AG04449 (cell line): ENCODE data around the gene OVCH2.
"Not testable (repeated sequence)": the region's sequence is repeated elsewhere in the genome, so short reads cannot be mapped to it uniquely, and the experiment has no call there.

Source experiments
- CTCF ChIA-PET: fragments of 350-600 bp; formaldehyde crosslinking; extraction: SDS; loops from one replicate; lab custom pipeline; 2021; ENCODE audit warnings: antibody characterized with exemption; lab: Yijun Ruan, JAX
- POLR2A ChIA-PET: fragments of 400-600, 350-600 bp; formaldehyde crosslinking; extraction: SDS; loops from one replicate; lab custom pipeline; 2020; ENCODE audit warnings: antibody characterized with exemption, inconsistent platforms; lab: Yijun Ruan, JAX
- DNase-seq: peaks from one replicate; pipeline ENCODE4 v3.0.0-alpha.2; 2010; ENCODE audit warnings: low read depth, low spot score
- H3K4me3 ChIP-seq: 2 replicates; pipeline ENCODE4 v1.5.1; 2011; ENCODE audit warnings: low read depth, mild to moderate bottlenecking, control low read depth, low read length
- CTCF ChIP-seq: IDR thresholded peaks from one replicate; pipeline ENCODE4 v1.5.1; 2011; ENCODE audit warnings: mild to moderate bottlenecking, moderate library complexity, low read length, control low read depth, inconsistent platforms; ENCODE audit not compliant: insufficient read depth; ENCODE audit errors: missing control alignments

The OVCH2 gene

GRCh38 chr11:7664867-7665266 lies 41.4 kb downstream of the OVCH2 start:
- no peak for TF ChIP-seq CTCF
- no peak overlapping the region for H3K4me3 ChIP-seq
- POLR2A ChIA-PET = no interaction called here
- DNase-seq = no peak
- CTCF ChIA-PET = interaction anchor here (0.8 to 11.7 kb wide), 17 partner anchors 8 to 567 kb away, joined by 3 to 185 read pairs (median 4); partner anchors contain the start of genes CYB5R2, EIF3F and PPFIBP2

GRCh38 chr11:7663531-7663930 lies 42.7 kb downstream of the OVCH2 start:
- CTCF ChIA-PET = interaction anchor here (7.5 to 11.7 kb wide), 2 partner anchors 8 to 89 kb away, joined by 55 to 185 read pairs; no protein-coding TSS in a partner anchor
- POLR2A ChIA-PET, DNase-seq, H3K4me3 ChIP-seq: not testable (repeated sequence)

DNA sequence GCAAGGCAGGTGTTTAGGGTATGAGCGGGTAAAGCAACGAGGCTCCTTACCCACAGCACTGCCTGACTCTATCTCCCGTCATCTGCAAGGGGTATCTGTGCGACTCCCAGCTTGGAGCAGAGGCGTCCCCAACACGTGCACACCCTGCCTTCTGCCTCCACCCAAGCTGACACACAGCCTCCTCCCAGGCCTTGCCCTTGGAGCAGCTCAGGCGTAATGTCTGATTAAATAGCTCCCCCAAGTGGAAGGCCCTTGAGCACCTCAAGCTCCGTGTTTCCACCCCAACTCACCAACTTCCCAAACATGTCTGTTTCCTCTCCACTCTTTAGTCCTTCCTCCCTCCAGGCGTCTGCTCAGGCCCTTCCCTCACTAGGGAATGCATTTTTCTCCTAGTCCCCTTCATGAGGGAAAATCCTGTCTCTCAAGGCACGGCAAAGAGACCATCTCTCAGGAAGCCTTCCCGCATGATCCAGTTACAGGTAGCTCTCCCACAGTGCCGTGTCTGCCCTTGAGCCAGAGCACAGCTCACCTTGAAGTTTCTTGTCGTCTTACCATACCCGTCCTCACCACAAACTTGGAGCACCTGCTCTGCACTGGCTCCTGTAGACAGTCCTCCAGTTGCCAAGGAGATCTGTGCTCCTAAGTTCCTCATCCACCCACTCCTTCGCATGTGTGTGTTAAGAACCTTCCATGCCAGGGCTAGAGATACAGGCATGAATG lies 48.8 kb downstream of the OVCH2 start:
- ChIA-PET POLR2A (no interaction called here), CTCF (interaction anchor here (0.6 to 7.0 kb wide), 29 partner anchors 9 to 560 kb away, joined by 3 to 168 read pairs (median 5); partner anchors contain the start of gene PPFIBP2)
- no peak overlapping the region for H3K4me3 ChIP-seq
- peak; percentile 59 for TF ChIP-seq CTCF
- no peak for DNase-seq

DNA sequence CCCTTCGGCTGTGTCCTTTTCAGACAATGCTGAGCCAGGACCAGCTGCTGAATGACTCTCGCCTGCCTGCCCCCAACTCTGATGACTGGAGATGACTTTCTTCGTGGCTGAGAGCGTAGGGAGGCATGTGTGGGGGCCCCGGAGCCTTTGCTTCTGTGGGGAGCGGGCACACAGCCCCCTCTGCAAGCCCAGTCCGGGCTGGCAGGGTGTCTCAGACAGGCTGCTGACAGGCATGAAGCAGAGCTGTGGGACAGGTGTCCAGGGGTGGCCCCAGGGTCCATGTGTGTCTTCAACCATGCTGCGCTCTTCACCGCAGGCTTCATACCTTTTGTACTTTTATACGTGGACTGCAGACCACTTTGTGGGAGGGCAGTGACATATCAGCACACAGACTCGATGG lies 49.6 kb downstream of the OVCH2 start:
- ChIA-PET POLR2A (no interaction called here), CTCF (interaction anchor here (0.6 to 7.0 kb wide), 29 partner anchors 9 to 559 kb away, joined by 3 to 168 read pairs (median 5); partner anchors contain the start of gene PPFIBP2)
- no peak for TF ChIP-seq CTCF

GRCh38 chr11:7655253-7656217 lies 50.7 kb downstream of the OVCH2 start:
- TF ChIP-seq CTCF = no peak
- DNase-seq = no peak
- no peak overlapping the region for H3K4me3 ChIP-seq
- ChIA-PET CTCF (interaction anchor here (0.6 to 7.0 kb wide), 6 partner anchors 12 to 143 kb away, joined by 3 to 168 read pairs (median 22); partner anchors contain the start of gene PPFIBP2), POLR2A (no interaction called here)

More for the DNA sequence above, 49.6 kb downstream of the OVCH2 start:
- no peak overlapping the region for H3K4me3 ChIP-seq
- DNase-seq = no peak

DNA sequence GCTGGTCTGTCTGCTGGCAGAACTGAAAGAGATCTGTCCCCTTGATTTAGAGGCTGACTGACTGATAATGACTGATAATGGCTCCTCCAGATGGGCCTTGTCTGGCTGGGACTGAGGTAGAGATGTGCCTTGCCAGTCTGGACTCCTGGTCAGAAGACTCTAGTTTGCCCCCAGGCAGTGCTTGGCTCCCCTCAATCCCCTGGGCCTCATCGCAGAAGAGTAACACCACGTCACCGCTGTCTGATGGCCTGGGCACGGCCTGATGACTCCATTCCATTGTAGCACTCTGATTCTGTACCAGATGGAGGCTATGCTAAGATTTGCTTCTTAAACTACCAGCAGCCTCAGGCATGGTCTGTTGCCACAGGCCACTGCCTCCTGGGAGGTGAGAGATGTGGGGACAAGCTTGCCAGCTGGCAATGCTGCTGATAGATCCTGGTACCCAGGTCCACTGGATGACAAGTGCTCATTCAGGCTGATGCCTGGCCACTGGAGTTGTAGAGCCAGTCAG lies 52.0 kb downstream of the OVCH2 start:
- H3K4me3 ChIP-seq = no peak overlapping the region
- POLR2A ChIA-PET = no interaction called here
- no peak for DNase-seq
- no peak for TF ChIP-seq CTCF
- CTCF ChIA-PET = interaction anchor here (1.8 to 7.0 kb wide), 4 partner anchors 11 to 141 kb away, joined by 5 to 168 read pairs (median 48); partner anchors contain the start of gene PPFIBP2
